Left renal cortex interstitium (tissue), 4 donors: ENCODE results near the gene CFAP126. TPM values are rescaled to one million over a fixed set of nuclear protein-coding genes. Genes with fewer than 3 reads are reported as not detected.
"Not testable (repeated sequence)": the region's sequence is repeated elsewhere in the genome, so short reads cannot be mapped to it uniquely, and the experiment has no call there.

Experiments used
- DNase-seq, 4 donors: peaks; one replicate each; pipeline ENCODE4 v3.0.0-alpha.2; 2013; ENCODE audit warnings: low read depth in 4 of 4, low spot score in 2 of 4, missing footprints in 1 of 4
- polyA plus RNA-seq, 4 donors: library from polyadenylated mRNA; unstranded; fragments of 120-200 nt; gene quantifications; one replicate each; pipeline ENCODE4 v1.2.1, GENCODE V29; 2013; ENCODE audit not compliant: insufficient read length in 4 of 4

The CFAP126 gene
- polyA plus RNA-seq, 4 donors: 10.3 to 14.0 (median 12.5) TPM

- DNase-seq: peak in 1 of 4 donors; percentile 43
Measured at GRCh38 chr1:161382214-161383019, 14.7 kb upstream of the CFAP126 start.

GRCh38 chr1:161381707-161382106 lies 14.0 kb upstream of the CFAP126 start:
- no peak for DNase-seq

- no peak for DNase-seq
Measured at GRCh38 chr1:161379071-161379470, 11.4 kb upstream of the CFAP126 start.

GRCh38 chr1:161378014-161378413 lies 10.3 kb upstream of the CFAP126 start:
- no peak for DNase-seq

GRCh38 chr1:161374373-161374772 lies 6.7 kb upstream of the CFAP126 start:
- DNase-seq: no peak

- no peak for DNase-seq
Measured at GRCh38 chr1:161373442-161373841, 5.8 kb upstream of the CFAP126 start.

GRCh38 chr1:161365207-161365606 lies 2.5 kb downstream of the CFAP126 start:
- DNase-seq: no peak

GRCh38 chr1:161364332-161364731 lies 3.3 kb downstream of the CFAP126 start:
- DNase-seq: no peak

- DNase-seq: peak in 1 of 4 donors; percentile 19
Measured at GRCh38 chr1:161359291-161359690, 8.4 kb downstream of the CFAP126 start.

- DNase-seq: no peak
Measured at GRCh38 chr1:161357073-161357472, 10.6 kb downstream of the CFAP126 start.

GRCh38 chr1:161351482-161351881 lies 16.2 kb downstream of the CFAP126 start:
- no peak for DNase-seq

- DNase-seq: no peak
Measured at GRCh38 chr1:161350671-161351070, 17.0 kb downstream of the CFAP126 start.

- no peak for DNase-seq
Measured at GRCh38 chr1:161342821-161343220, 24.9 kb downstream of the CFAP126 start.

GRCh38 chr1:161342177-161342576 lies 25.5 kb downstream of the CFAP126 start:
- no peak for DNase-seq

GRCh38 chr1:161335796-161336195 lies 31.9 kb downstream of the CFAP126 start:
- no peak for DNase-seq

- no peak for DNase-seq
Measured at GRCh38 chr1:161333166-161333565, 34.5 kb downstream of the CFAP126 start.

GRCh38 chr1:161330346-161330745 lies 37.3 kb downstream of the CFAP126 start:
- no peak for DNase-seq

GRCh38 chr1:161324020-161324419 lies 43.7 kb downstream of the CFAP126 start:
- DNase-seq: no peak

- not testable (repeated sequence) for DNase-seq
Measured at GRCh38 chr1:161315841-161316674, 51.6 kb downstream of the CFAP126 start.
